NCI-H2171 (cell line): ENCODE data around the gene PXDN.
A peak's percentile ranks its signal among the peaks of the same experiment; 100 is the strongest.
"Not testable (repeated sequence)": the region's sequence is repeated elsewhere in the genome, so short reads cannot be mapped to it uniquely, and the experiment has no call there.

ENCODE experiments used
- DNase-seq: peaks from one replicate; lab custom pipeline; 2025; lab: John Stamatoyannopoulos, UW

PXDN gene

DNA sequence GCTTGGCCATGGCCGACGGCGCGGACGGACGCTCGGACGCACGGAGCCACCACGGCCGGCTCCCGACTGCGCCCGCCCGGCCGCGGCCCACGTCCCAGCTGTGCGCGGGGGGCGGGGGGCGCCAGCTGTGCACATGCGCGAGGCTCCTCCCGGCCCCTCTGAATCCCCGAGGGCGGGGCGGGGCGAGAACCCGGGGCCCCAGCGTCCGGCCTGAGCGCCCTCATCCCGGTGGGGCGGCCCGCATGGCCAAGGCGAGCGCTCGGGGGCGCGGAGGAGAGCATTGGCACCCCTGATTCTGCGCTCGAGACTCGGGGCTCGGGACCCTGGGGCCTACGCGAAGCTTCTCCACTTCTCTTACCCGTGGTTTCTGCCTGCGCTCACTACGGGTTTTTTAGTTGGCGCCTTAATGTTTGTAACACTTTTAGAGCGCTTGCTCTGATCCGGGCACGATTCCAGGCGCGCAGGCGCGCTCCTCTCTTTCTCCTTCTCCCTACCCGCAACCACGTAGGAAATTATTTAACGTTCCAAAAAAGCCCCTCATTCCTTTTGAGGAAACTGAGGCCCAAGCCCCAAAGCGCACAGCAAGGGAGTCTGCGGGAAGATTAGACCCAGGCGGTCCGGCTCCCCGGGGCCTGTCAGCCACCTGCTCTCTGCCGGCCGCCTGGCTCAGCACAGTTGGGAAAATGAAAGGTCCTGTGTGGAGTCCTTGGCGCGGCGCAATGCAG lies at the start of gene PXDN:
Gene PXDN, minus strand, starts transcription at position 70 of the 725 bp plus-strand sequence. Its CDS starts 60 bp downstream, at position 10.
- DNase-seq, result peak; percentile 67

- DNase-seq, result no peak
Measured at GRCh38 chr2:1793868-1794445, 49.6 kb upstream of the PXDN start.

- DNase-seq, result no peak
Measured at GRCh38 chr2:1793001-1793867, 48.9 kb upstream of the PXDN start.

- DNase-seq, result peak; percentile 56
Measured at GRCh38 chr2:1791685-1792435, 47.5 kb upstream of the PXDN start.

GRCh38 chr2:1791006-1791605 lies 46.8 kb upstream of the PXDN start:
- no peak for DNase-seq

- DNase-seq, result no peak
Measured at GRCh38 chr2:1790473-1790872, 46.2 kb upstream of the PXDN start.

GRCh38 chr2:1789610-1790009 lies 45.3 kb upstream of the PXDN start:
- DNase-seq, result no peak

- no peak for DNase-seq
Measured at GRCh38 chr2:1788478-1788959, 44.2 kb upstream of the PXDN start.

DNA sequence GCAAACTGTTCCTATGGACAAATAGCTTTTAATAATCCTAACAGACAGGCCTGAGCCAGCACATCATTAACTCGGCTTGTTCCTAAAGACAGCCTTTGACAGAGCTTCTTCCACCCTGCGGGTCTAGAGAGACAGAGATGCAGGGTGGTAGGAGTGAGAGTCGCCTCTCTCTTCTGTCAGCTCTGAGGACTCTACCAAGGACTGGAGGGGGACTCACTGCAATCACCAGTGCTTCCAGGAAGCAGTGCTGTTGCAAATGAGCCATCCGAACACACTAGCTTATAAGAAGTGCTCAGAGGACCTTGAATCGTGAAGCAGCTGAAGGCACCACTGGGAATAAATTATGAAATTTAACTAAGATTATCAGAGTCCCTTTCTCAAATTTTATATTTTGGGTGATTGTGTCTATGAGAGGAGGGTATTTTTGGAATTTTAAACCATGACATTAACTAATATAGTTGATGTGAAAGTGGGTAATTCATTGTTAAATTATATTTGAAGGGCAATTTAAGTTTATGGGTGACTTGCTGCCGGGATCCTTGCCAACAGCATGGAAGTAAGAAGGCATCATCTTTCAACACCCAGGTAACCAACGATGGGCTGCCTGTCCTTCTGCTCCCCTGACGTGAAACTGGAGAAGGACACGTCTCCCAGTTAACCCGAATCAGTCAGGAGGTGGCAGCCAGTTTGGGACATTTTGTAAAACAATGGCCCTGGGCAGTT lies 43.6 kb upstream of the PXDN start:
- peak; percentile 91 for DNase-seq

DNA sequence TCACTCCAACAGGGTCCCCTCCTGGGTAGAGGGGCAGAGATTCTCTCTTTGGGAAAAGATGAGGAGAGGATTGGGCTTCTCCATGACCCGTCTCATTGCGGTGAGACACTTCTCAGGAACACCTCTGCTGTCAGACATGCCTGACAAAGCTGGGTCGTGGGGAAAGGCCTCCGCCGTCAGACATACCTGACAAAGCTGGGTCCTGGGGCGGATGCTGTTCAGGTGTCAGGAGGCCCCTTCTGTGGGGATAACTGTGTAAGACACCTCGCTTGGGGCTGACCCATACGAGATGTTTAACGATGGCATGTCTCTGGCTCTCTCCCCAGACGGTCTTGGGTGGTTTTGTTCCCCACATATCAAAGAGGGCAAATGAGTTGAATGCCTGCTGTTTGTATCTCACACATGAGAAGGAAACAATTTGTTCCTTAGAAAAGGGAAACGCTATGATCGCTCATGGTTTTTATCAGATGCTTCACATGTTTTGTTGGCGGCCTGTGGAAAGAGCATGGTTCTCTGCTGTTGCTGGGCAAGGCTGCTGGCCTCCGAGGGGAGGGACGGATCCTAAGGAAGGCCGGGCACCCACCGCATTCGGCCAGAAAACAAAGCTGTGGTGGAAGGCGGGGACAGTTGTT lies 40.8 kb upstream of the PXDN start:
- no peak for DNase-seq

DNA sequence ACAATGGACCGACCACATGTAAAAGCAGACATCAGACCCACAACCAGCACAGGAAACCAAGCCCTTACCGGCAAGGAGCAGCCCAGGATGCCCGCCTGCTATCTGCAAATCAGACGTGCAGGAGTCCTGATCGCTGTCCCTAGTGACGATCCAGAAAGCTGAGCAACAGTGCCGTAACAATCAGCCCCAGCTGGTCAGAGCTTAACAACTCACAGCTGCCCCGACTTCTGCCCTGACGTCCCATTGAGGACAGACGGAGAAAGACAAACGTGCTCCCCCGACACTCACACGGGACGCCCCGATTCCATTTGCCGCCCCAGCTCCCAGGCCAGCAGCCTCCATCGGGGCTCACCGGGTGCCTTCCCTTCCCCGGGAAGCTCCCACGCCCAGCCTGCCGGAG lies 39.8 kb upstream of the PXDN start:
- no peak for DNase-seq

- no peak for DNase-seq
Measured at GRCh38 chr2:1782514-1782913, 38.2 kb upstream of the PXDN start.

DNA sequence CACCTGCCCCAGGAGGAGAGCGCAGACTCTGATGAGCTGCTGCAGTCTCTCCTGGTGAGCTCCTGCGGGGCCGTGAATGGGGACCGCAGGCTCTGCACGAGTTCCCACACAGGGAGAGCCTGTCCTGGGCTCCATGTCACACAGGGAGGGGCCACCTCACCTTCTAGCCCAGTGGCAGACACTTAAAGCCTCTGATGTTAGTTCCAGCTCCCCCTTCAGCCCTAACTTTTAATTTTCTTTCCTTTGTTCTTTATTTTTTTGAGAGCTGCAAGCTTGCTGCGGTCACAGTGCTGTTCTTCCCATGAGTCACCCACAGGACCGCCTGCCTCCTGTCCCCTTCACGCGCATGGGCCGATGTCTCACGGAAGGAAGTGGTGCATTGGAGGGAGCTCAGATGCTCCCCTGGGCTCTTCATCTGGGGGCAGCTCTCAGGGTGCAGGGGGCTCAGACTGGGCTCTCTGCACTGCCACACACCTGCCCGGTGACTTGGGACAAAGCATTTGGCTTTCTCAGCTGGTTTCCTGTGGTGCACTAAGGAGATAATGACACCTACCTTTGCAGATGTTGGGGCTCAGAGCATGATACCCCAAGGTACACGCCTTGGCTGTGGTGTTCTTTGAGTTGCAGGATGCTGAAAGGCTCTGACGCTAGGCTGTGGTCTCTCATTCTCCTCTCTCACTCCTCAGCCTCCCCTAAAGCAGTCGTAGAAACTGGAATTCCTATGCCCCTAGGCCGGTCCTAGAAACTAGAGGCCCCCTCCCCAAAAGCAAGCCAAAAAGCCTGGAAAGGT lies 37.2 kb upstream of the PXDN start:
- DNase-seq, result no peak

- no peak for DNase-seq
Measured at GRCh38 chr2:1780693-1781092, 36.4 kb upstream of the PXDN start.

DNA sequence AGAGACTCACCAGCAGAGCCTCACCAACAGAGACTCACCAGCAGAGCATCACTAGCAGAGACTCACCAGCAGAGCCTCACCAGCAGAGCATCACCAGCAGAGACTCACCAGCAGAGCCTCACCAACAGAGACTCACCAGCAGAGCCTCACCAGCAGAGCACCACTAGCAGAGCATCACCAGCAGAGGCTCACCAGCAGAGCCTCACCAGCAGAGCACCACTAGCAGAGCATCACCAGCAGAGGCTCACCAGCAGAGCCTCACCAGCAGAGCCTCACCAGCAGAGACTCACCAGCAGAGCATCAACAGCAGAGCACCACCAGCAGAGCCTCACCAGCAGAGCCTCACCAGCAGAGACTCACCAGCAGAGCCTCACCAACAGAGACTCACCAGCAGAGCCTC lies 35.7 kb upstream of the PXDN start:
- not testable (repeated sequence) for DNase-seq

DNA sequence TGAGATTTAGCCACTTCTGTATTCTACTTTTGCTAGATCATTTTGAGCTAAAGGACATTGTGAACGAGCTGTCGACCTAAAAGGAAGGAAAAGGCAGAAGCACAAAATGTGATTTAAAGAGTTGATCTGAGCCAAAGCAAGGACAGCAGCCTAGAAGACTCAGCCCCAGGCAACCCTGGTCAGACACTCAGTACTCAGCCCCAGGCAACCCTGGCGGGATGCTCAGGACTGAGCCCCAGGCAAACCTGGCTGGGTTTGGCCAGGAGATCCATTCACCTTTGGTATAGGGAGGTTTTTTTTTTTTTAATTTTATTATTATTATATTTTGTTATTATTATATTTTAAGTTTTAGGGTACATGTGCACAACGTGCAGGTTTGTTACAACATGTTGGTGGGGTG lies 34.3 kb upstream of the PXDN start:
- no peak for DNase-seq

DNA sequence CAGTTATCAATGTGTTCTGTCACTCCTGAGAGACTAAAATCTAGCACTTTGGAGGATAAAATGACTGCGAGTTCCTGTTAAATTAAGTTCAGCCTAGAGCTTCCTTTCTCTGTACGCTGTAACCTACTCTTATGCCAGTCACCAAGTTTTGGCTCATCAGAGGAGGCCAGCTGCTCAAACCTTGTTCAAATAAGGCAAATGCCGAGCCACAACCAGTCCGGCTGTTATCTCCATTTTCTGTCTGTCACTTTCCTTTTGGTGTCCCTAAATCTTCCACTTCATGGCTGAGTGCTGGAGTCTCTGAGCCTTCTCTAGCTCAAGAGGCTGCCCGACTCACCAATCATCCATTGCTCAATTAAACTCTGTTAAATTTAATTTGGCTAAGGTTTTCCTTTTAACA lies 33.5 kb upstream of the PXDN start:
- DNase-seq, result no peak

- no peak for DNase-seq
Measured at GRCh38 chr2:1777156-1777555, 32.8 kb upstream of the PXDN start.

- DNase-seq, result no peak
Measured at GRCh38 chr2:1775511-1776035, 31.3 kb upstream of the PXDN start.
